ENCODE measurements around the gene CST11.

The CST11 gene

DNA sequence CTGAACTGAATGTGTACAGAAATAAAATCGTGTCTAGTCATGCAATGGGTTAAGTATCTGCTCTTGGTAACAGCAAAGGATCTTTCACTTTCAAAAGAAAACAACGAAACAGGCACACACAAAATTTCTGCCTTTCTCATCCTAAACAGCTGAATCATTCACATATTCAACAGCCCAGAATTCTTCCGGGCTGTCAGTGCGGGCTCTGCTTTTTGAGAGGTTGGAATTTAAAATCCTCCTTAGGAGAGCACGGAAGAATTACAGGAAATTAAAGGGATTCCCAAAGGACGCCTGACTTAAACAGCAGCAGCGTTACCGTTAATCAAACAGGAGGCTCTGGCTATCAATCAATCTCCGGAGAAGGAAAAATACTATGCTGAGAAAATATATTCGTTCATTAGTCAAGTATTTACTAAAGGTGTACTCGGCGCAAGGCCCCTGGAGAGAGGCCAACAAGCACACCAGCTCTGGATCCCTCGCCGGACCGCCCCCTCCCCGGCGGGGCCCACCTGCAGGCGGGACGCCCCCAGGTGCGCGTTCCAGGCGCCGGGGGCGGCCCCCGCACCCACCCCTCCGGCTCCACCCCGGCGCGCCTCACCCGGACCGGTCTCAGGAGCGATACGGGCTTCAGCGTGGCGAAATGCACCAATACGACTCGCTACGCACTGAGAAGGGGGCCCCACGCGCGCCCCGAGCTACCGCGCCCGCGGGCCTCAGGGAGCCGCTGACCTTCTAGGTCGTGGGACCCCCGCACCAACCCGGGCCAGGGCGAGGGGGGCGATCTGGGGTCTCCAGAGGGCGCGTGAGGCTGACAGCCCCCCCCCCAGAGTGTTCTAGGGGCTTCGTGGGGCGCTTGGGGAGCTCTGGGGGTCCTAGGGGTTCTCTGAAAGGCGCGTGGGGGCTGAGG, 32.4 kb downstream of the CST11 start:
- H3K27ac ChIP-seq: peak overlapping the region; percentile 93
- TF ChIP-seq, protein P1, sequence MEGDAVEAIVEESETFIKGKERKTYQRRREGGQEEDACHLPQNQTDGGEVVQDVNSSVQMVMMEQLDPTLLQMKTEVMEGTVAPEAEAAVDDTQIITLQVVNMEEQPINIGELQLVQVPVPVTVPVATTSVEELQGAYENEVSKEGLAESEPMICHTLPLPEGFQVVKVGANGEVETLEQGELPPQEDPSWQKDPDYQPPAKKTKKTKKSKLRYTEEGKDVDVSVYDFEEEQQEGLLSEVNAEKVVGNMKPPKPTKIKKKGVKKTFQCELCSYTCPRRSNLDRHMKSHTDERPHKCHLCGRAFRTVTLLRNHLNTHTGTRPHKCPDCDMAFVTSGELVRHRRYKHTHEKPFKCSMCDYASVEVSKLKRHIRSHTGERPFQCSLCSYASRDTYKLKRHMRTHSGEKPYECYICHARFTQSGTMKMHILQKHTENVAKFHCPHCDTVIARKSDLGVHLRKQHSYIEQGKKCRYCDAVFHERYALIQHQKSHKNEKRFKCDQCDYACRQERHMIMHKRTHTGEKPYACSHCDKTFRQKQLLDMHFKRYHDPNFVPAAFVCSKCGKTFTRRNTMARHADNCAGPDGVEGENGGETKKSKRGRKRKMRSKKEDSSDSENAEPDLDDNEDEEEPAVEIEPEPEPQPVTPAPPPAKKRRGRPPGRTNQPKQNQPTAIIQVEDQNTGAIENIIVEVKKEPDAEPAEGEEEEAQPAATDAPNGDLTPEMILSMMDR (IDR thresholded peaks at IDR 0.05): no peak
- H3K4me3 ChIP-seq: peak overlapping the region; percentile 94
- no peak for DNase-seq (ENCODE audit: low spot score)

DNA sequence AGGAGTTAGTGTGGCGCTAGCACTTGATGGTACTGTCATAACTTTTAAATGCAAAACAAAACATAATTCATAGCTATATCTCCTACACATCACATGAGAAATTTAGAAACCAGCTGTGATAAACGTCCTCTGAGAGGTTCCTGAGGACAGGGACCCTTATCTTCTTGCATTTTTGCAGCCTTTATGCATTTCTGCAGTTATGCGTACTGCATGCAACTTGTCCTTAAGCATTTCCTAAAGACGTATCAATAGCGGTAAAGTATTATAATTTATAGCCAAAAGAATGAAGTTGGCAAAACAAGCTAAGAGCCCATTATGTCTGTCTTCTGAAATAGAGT, 33.0 kb downstream of the CST11 start:
- Histone ChIP-seq H3K27ac (peak overlapping the region; percentile 9 to 93), H3K4me3 (peak overlapping the region; percentile 94)
- no peak for DNase-seq (ENCODE audit: low spot score)
- TF ChIP-seq, protein P1 (IDR thresholded peaks at IDR 0.05): no peak

DNA sequence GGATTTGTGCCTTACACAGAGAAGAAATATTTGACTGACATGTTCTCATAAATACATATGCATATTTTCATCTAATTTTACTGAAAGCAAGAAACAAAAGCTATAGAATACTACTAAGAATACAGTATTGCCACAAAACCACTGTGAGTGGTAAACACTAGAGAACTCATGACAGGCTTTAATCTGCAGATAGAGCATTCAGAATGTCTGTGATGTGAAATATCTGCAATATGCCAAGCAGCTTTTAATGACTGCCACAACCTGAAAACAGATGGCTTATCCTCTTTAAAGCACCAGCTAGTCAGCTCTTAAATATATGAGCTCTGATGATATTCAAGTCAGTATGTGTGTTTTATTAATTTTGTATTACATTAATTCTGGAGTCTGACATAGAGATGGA, 34.8 kb downstream of the CST11 start:
- Histone ChIP-seq H3K27ac (no peak overlapping the region), H3K4me3 (no peak overlapping the region)
- DNase-seq (ENCODE audit: low spot score): no peak
- TF ChIP-seq, protein P1 (IDR thresholded peaks at IDR 0.05): no peak

DNA sequence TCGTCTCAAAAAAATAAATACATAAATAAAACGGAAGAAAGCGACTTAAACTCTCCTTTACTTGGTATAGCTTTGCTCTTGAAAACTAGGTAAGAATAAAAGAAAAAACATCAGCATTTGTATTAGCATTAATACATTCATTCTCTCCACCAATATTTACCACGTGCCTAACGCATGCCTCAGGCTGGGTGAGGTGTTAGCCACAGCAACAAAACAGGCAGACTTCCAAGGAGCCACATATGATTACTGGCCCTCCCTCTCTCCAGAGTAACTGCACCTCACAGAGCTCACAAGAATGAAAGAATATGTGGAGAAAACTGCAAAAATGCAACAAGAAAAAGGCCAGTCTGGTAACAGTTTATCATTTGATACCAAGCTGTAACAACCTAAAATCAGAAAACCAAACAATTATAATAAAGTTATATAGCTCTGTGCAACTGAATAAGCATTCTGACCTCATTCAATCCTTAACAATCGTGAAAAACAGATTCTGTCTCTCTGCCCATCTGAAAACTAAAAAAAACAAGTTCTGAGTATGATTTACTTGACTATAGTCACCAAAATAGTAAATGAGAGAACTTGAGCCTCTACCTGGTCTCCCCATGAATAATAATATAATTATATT, 36.6 kb downstream of the CST11 start:
- TF ChIP-seq, protein P1 (IDR thresholded peaks at IDR 0.05): no peak
- no peak for DNase-seq (ENCODE audit: low spot score)
- Histone ChIP-seq H3K4me3 (no peak overlapping the region), H3K27ac (no peak overlapping the region)

DNA sequence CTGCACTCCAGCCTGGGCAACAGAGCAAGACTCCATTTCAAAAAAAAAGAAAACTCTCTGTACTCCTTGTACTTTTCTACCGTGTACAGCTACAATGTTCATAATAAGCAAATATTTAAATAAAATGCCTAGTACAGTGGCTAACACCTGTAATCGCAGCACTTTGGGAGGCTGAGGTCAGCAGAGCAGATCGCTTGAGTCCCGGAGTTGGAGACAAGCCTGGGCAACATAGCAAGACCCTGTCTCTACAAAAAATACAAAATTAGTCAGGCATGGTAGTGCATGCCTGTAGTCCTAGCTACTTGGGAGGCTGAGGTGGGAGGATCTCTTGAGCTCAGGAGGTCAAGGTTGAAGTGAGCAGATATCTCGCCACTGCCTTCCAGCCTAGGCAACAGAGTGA, 37.1 kb downstream of the CST11 start:
- DNase-seq (ENCODE audit: low spot score): no peak
- TF ChIP-seq, protein P1 (IDR thresholded peaks at IDR 0.05): no peak
- no peak overlapping the region for H3K27ac ChIP-seq
- H3K4me3 ChIP-seq: no peak overlapping the region

DNA sequence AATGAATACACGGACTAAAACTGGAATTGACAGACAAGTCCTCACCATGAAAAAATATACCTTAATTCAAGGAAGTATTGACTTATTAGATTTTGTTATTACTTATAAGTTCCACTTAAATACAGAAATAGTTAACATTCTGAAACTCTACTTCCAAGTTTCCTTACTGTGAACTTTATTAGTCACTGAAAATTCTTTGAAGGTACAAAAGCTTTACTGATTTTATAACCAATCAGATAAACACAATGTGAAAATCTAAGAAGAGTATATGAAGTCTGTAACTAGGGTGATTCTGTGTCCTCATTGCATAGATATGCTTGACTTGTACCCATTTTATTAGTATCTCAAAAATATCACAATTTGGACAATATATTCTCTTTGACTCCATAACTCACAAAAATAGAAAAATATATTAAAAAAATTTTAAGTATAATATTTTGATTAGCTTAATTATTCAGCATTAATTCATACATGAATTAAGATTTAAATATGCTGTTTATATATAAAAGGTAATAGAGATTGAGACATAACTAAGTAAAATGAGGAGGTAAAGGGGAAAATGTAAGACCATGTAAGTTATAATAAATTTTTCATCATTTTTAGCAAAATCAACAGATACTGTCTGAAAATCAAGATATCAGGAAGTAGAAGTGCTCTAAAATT, 38.0 kb downstream of the CST11 start:
- H3K4me3 ChIP-seq: no peak overlapping the region
- TF ChIP-seq, protein P1 (IDR thresholded peaks at IDR 0.05): no peak
- no peak overlapping the region for H3K27ac ChIP-seq
- DNase-seq (ENCODE audit: low spot score): no peak
